GM12865 (cell line): ENCODE measurements around the gene MAGI1.
"Not testable (repeated sequence)": the region's sequence is repeated elsewhere in the genome, so short reads cannot be mapped to it uniquely, and the experiment has no call there.

Experiments used
- DNase-seq: peaks from one replicate; pipeline ENCODE4 v3.0.0; 2010; ENCODE audit warnings: low read depth
- H3K4me3 ChIP-seq: 2 replicates; pipeline ENCODE4 v1.5.1; 2011; ENCODE audit warnings: mild to moderate bottlenecking, low read depth, low read length, control low read depth
- CTCF ChIP-seq: IDR thresholded peaks from 2 replicates; pipeline ENCODE4 v1.5.1; 2011; ENCODE audit warnings: low read length, control low read depth, low read depth, inconsistent platforms; ENCODE audit not compliant: insufficient read depth; ENCODE audit errors: missing control alignments

Gene MAGI1

GRCh38 chr3:65550137-65550536 lies 488.6 kb downstream of the MAGI1 start:
- H3K4me3 ChIP-seq: no peak overlapping the region
- no peak for DNase-seq
- no peak for TF ChIP-seq CTCF

GRCh38 chr3:65549626-65549959 lies 489.1 kb downstream of the MAGI1 start:
- TF ChIP-seq CTCF: no peak
- H3K4me3 ChIP-seq: no peak overlapping the region
- DNase-seq: no peak

- no peak for DNase-seq
- H3K4me3 ChIP-seq: no peak overlapping the region
- TF ChIP-seq CTCF: no peak
These were observed 489.7 kb downstream of the MAGI1 start for GRCh38 chr3:65548848-65549625.

- DNase-seq: no peak
- no peak for TF ChIP-seq CTCF
- no peak overlapping the region for H3K4me3 ChIP-seq
These were observed 493.3 kb downstream of the MAGI1 start for GRCh38 chr3:65545429-65545828.

GRCh38 chr3:65543391-65543790 lies 495.3 kb downstream of the MAGI1 start:
- DNase-seq, H3K4me3 ChIP-seq: not testable (repeated sequence)

GRCh38 chr3:65540666-65541065 lies 498.1 kb downstream of the MAGI1 start:
- TF ChIP-seq CTCF: no peak
- H3K4me3 ChIP-seq: no peak overlapping the region
- DNase-seq: no peak

GRCh38 chr3:65539616-65540015 lies 499.1 kb downstream of the MAGI1 start:
- TF ChIP-seq CTCF: no peak
- no peak overlapping the region for H3K4me3 ChIP-seq
- DNase-seq: no peak
